Measurements from ENCODE around the gene PNLIPRP2.

DNA sequence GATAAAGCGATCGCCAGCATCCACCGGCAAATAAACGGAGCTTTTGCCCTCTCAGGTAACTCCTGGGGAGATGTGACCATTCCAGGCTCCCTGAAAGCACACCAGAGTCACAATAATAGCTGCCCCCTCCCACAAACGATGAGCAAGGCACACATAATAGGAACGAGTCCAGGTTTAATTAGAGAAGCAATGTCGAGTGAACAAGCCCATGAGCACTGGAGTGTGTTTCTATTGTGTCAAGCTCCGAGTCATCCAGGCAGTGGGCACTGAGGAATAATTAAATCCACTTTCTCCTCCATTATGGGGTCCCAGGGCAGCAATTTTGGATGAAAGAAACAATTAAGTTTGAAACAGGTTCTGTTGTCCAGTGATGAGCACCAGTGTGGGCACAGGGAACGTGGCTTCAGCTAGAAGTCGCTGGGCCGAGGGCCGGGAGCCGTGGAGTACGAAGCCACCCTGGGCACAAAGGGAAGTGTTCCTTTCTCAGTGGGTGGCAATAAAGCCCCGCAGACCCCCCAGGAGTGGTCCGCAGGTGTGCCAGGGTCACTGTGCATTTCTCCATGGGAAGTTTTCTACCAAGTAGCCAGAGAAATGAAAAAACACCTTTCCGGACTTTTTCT lies 12.0 kb downstream of the PNLIPRP2 start:
- TF ChIP-seq EZH2 (IDR thresholded peaks at IDR 0.05; ENCODE audit: insufficient read depth, low read length): no peak
- TF ChIP-seq, protein P1, sequence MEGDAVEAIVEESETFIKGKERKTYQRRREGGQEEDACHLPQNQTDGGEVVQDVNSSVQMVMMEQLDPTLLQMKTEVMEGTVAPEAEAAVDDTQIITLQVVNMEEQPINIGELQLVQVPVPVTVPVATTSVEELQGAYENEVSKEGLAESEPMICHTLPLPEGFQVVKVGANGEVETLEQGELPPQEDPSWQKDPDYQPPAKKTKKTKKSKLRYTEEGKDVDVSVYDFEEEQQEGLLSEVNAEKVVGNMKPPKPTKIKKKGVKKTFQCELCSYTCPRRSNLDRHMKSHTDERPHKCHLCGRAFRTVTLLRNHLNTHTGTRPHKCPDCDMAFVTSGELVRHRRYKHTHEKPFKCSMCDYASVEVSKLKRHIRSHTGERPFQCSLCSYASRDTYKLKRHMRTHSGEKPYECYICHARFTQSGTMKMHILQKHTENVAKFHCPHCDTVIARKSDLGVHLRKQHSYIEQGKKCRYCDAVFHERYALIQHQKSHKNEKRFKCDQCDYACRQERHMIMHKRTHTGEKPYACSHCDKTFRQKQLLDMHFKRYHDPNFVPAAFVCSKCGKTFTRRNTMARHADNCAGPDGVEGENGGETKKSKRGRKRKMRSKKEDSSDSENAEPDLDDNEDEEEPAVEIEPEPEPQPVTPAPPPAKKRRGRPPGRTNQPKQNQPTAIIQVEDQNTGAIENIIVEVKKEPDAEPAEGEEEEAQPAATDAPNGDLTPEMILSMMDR (IDR thresholded peaks at IDR 0.05; ENCODE audit: insufficient read depth, low read depth, low read length): no peak
